ENCODE measurements around the gene GLT6D1.

- no peak for TF ChIP-seq EZH2phosphoT487 (conservative IDR thresholded peaks at IDR 0.05; ENCODE audit: low read length)
- TF ChIP-seq CTCF (IDR thresholded peaks at IDR 0.05; ENCODE audit: insufficient read depth, low read length, poor library complexity, severe bottlenecking), result no peak
These were observed 26.9 kb downstream of the GLT6D1 start for GRCh38 chr9:135612437-135612836.

Measured in SU-DHL-6 (cell line).